Stimulated activated CD8-positive, alpha-beta memory T cell treated with anti-CD3 and anti-CD28 coated beads, Interleukin-4, amount 100 ng/mL, for 1 hour (primary cell): ENCODE data around the gene NPW.
"Not testable (repeated sequence)": the region's sequence is repeated elsewhere in the genome, so short reads cannot be mapped to it uniquely, and the experiment has no call there.

Experiments
- DNase-seq, 2 donors: peaks; one replicate each; pipeline ENCODE4 v3.0.0-alpha.2; 2020; ENCODE audit warnings: low read depth in 2 of 2, low spot score in 1 of 2

NPW gene

DNA sequence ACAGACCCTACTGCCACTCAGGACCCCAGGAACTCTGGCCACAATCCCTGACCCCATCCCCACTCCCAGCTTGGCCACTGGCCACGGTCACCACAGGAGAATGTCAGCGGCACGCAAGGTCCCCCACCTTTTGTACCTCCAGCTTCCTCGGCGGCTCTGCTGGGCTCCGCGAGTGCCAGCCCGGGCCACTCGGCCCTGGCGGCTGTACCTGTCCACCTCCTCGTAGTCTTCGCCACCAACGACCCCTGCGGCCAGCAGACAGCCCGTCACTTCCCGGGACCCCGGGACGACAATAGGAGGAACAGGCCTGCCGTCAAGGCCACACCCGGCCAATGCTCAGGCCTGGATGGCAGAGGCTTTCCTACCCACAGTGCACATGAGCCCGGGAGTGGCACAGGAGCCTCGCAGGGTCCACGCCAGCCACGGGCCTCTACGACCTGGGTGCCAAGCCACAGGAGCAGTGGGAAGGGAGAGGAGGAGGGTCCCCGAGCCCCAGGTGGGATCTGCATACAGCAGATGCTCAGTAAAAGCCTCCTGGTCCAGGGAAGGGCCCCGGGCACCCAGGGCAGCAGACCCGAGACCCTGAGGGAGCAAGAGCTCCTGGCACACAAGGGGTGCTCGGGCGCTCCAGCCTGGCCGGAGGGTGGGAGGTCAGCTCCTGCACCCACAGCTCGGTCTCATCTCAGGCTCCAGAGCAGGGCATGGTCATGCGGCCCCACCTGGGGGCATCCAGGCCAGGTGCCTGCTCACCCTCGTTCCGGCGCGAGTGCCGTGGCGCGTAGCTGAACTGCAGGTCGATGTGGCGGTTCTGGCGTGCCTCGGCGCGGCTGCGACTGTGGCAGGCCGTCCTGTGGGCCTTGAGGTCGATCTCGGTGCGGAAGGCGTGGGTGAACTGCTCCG lies 17.9 kb upstream of the NPW start:
- no peak for DNase-seq

GRCh38 chr16:2002406-2003230 lies 17.0 kb upstream of the NPW start:
- no peak for DNase-seq

GRCh38 chr16:2003231-2003826 lies 16.3 kb upstream of the NPW start:
- no peak for DNase-seq

GRCh38 chr16:2003827-2004641 lies 15.6 kb upstream of the NPW start:
- DNase-seq: peak in 1 of 2 donors; percentile 66

DNA sequence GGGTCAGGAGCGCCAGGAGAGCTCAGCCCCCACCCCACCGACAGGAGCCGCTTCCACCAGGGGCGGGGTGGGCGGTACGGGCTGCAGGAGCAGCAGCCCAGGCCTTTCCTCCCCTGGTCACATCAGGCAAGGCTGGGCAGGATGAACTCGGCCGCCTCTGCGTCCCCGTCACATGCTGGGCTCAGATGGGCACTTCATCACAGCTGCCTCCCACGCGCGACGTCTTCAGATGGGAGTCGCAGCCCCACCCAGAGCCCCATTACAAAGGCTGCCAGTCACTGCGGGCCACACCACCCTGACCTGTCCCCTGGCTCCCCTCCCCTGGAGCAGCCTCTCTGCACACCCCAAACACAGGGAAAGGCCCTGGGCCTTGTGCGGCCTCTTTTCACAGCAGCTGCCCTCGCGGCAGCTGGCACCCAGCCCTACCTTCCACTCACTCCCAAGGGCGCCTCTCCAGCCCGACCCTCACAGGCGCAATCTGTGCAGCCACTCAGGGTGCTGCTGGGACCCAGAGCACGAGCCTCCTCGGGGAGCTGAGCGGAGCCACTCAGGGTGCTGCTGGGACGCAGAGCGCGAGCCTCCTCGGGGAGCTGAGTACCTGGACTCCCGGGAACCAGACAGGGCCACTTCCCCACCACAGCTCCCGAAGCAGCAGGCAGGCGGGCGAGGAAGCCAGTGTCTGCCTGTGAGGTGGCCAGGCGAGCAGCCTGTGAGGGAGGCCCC lies 14.6 kb upstream of the NPW start:
- no peak for DNase-seq

DNA sequence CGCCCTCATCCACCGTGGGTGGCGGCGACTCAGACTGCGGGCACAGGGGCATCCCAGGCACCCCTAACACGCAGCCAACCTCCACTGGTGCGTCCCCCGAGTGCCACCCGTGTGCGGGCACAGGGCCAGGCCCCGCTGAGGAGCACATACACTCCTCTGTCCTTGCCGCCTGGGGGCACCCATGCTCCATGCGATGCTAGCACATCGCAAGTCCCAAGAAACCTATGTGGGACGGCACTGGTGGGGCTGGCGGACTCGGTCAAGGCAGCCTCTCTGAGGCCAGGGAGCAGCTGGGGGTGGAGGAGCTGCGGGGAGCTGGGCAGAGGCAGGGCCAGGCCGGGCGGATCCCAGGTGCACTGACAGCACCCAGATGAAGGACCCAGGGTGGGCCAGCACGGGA lies 13.9 kb upstream of the NPW start:
- DNase-seq: no peak

GRCh38 chr16:2006317-2006716 lies 13.3 kb upstream of the NPW start:
- no peak for DNase-seq

GRCh38 chr16:2007081-2007836 lies 12.3 kb upstream of the NPW start:
- DNase-seq: no peak

DNA sequence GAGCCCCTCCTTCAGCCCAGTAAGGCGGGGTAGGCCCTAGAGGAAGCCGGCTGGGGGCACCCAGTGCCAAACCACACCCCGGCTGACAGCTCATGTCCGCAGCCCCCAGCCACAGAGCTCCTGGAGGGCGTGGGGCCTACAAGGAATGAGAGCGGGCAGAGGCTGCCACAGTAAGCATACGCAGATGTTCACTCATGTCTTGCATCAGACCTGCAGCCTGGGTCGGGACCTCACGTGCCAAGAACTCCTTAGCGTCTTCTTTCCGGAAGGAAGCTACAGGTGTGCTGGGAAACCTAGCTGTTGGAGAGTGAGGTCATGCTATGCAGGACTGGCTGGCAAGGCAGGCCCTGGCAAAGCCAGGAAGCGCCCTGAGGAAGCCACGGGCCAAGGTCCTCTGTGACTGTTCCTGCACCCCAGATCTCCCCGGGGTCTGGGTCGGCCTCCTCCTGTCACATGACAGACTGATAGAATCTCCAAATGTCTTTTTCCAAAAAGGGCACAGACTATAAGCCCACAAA lies 11.5 kb upstream of the NPW start:
- no peak for DNase-seq

- DNase-seq: no peak
These were observed 10.9 kb upstream of the NPW start for GRCh38 chr16:2008631-2009163.

- no peak for DNase-seq
These were observed 10.3 kb upstream of the NPW start for GRCh38 chr16:2009164-2009711.

DNA sequence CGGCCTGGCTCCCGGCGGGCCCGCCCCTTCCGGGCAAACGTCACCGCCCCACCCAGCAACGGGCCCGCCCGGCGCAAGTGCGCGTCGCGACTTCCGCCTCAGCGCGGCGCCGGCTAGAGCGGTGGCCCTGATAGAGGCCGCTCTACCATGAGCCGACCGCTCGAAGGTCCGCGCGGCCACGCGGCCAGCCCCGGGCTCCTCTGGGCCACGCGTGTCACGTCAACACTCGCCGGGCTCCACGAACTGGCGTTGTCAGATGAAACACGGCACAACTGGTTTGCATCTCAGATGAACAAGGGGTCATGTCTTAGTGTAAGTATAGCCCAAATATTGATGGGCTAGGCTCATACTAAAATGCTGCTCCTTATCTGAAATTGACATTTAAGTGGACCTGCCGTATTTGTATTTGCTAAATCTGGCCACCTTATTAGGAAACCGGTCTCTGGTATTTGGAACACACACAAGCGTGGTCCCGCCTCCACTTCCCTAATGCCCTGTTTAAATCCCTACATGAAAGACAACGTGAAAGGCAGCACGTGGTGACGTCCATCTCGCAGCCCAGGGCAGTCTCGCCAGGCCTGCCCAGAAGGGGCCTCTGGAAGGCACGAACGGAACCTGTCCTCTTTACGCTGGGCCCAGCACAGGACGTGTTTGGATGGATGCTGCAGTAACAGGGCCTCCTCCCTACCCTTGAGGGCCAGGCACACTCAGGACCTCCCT lies 9.6 kb upstream of the NPW start, which contains the start of gene ZNF598:
ZNF598 (minus strand) TSS at position 31 of the 720 bp plus-strand sequence.
- DNase-seq: peak in 1 of 2 donors; percentile 60

DNA sequence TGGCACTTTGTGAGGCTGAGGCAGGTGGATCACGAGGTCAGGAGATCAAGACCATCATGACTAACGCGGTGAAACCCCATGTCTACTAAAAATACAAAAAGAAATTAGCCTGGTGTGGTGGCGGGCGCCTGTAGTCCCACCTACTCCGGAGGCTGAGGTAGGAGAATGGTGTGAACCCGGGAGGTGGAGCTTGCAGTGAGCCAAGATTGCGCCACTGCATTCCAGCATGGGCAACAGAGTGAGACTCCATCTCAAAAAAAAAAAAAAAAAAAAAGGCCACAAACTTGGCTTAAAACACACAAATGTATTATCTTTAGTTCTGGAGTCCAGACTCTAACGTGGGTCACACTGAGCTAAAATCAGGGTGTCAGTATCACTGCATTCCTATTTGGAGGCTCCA lies 7.9 kb upstream of the NPW start:
- DNase-seq: not testable (repeated sequence)

DNA sequence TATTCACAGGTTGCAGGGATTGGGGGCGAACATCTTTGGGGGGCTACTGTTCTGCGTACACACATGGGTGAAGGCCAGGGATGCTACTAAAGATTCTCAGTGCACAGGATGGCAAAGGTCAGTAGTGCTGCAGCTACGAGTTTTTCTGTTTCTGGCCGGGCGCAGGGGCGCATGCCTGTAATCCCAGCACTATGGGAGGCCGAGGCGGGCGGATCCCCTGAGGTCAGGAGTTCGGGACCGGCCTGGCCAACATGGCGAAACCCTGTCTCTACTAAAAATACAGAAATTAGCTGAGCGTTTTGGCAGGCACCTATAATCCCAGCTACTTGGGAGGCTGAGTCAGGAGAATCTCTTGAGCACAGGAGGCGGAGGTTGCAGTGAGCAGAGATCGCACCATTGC lies 6.1 kb upstream of the NPW start:
- no peak for DNase-seq

- no peak for DNase-seq
These were observed 4.3 kb upstream of the NPW start for GRCh38 chr16:2015117-2015946.

DNA sequence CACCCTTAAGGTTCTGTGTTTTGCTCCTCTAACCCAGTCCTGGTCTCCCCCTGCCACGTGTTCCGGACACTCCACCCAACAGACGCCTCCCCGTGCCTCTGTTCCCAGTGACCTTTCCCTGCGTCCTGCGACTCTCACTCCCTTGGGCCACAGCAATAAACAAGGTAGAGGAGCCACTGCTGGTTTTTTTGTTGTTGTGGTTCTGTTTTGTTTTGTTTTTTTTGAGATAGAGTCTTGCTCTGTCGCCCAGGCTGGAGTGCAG lies 3.7 kb upstream of the NPW start:
- DNase-seq: no peak

- no peak for DNase-seq
These were observed 3.1 kb upstream of the NPW start for GRCh38 chr16:2016407-2016922.
